Lung microvascular endothelial cell (primary cell): ENCODE measurements around the gene GON4L. TPM values are rescaled to one million over a fixed set of nuclear protein-coding genes. Genes with fewer than 3 reads are reported as not detected.

ENCODE experiments used
- total RNA-seq: library from RNA; depleted of rRNA; stranded (reverse); fragments of >200 nt; gene quantifications from 2 replicates; pipeline ENCODE4 v1.2.1, GENCODE V29; 2014

Gene GON4L
- total RNA-seq, 1 donor from 2014 or later = 27.4 TPM

Other genes with a start within 250 kb of the GON4L start
- gene MSTO1, start 247.0 kb downstream of the GON4L start, total RNA-seq = 11.1 and 14.1 TPM in 2 replicates
- gene YY1AP1, start 168.4 kb downstream of the GON4L start, total RNA-seq = 21.8 and 85.3 TPM in 2 replicates
- gene DAP3, start 168.1 kb downstream of the GON4L start, total RNA-seq = 31.2 TPM in 2 replicates
- 15.5 and 24.6 TPM in 2 replicates for gene SYT11, start 2.4 kb upstream of the GON4L start, total RNA-seq
- 19.0 and 26.0 TPM in 2 replicates for gene RIT1, start 54.1 kb upstream of the GON4L start, total RNA-seq
- 9.4 and 13.5 TPM in 2 replicates for gene KHDC4, start 77.2 kb upstream of the GON4L start, total RNA-seq
- gene RXFP4, start 84.4 kb upstream of the GON4L start, total RNA-seq = not detected in 2 replicates
- 59.3 and 69.4 TPM in 2 replicates for gene ARHGEF2, start 121.3 kb upstream of the GON4L start, total RNA-seq
- gene SSR2, start 163.7 kb upstream of the GON4L start, total RNA-seq = 342 and 396 TPM in 2 replicates
- 9.8 and 12.1 TPM in 2 replicates for gene UBQLN4, start 196.6 kb upstream of the GON4L start, total RNA-seq
- gene LAMTOR2, start 197.6 kb upstream of the GON4L start, total RNA-seq = 98.6 and 101 TPM in 2 replicates
- gene RAB25, start 203.9 kb upstream of the GON4L start, total RNA-seq = not detected in 2 replicates
- gene MEX3A, start 225.3 kb upstream of the GON4L start, total RNA-seq = 3.4 and 4.8 TPM in 2 replicates